ENCODE data around the gene UNK. TPM values are rescaled to one million over a fixed set of nuclear protein-coding genes. Genes with fewer than 3 reads are reported as not detected.
"Not testable (repeated sequence)": the region's sequence is repeated elsewhere in the genome, so short reads cannot be mapped to it uniquely, and the experiment has no call there.

UNK gene
- total and polyA plus RNA-seq, 2 of the 13 experiments (the other 11 are each of a cell fraction or from before 2014, with no cell fraction given) = 31.6 to 33.0 TPM

DNA sequence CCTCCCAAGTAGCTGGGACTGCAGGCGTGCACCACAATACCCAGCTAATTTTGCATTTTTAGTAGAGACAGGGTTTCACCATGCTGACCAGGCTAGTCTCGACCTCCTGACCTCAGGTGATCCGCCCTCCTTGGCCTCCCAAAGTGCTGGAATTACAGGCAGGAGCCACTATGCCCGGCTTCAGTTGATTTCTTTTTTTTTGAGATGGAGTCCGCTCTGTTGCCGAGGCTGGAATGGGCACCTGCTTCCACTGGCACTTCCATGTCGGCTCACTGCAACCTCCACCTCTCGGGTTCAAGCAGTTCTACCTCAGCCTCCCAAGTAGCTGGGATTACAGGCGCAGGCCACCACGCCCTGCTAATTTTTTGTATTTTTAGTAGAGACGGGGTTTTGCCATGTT is 26.1 kb downstream of the UNK start:
- H3K9me3 ChIP-seq (ENCODE audit: low read length); H3K27ac ChIP-seq (ENCODE audit: extremely low read length, insufficient read depth, low read length); BruUV-seq (replicated peaks); intact Hi-C loops (cut with micrococcal nuclease; ENCODE audit: unreplicated experiment); H3K4me2 ChIP-seq (ENCODE audit: low read depth, low read length); H2AFZ ChIP-seq (ENCODE audit: low read length); H3K27me3 ChIP-seq (ENCODE audit: control insufficient read depth in 1 of 2, insufficient read depth in 2 of 2, low read length in 2 of 2); H3K79me2 ChIP-seq (ENCODE audit: insufficient read depth, low read length); FAIRE-seq; in situ Hi-C loops (cut with HindIII; ENCODE audit: extremely low pct_ligation_motif_present, low pct_unique_long_range_greater_than_20kb); ATAC-seq; H3K4me3 ChIP-seq (replicated peaks in 1 of 3; ENCODE audit: insufficient read depth in 1 of 3, low read depth in 2 of 3, low read length in 3 of 3); H3K9ac ChIP-seq (ENCODE audit: insufficient read depth, low read depth, low read length); DNase-seq (ENCODE audit: low spot score); H3K4me1 ChIP-seq (ENCODE audit: insufficient read depth, low read length); H4K20me1 ChIP-seq (ENCODE audit: insufficient read depth, low read length); CTCF ChIA-PET (ENCODE audit: low intra/inter-chr PET ratio, low total read pairs): not testable (repeated sequence)
- peaks cover 48 to 66% of the 10 kb centered on the region in 2 experiments for H3K36me3 ChIP-seq (replicated peaks in 1 of 2; ENCODE audit: control insufficient read depth in 1 of 2, insufficient read depth in 2 of 2, low read length in 2 of 2)
- WGBS (ENCODE audit: low lambda C conversion rate) = 98% methylated on average over 11 of the region's 11 CpGs
- POLR2A ChIA-PET = interaction anchor here (0.6 to 1.5 kb wide), 2 partner anchors 31 to 39 kb away, joined by 3 read pairs; no protein-coding TSS in a partner anchor

DNA sequence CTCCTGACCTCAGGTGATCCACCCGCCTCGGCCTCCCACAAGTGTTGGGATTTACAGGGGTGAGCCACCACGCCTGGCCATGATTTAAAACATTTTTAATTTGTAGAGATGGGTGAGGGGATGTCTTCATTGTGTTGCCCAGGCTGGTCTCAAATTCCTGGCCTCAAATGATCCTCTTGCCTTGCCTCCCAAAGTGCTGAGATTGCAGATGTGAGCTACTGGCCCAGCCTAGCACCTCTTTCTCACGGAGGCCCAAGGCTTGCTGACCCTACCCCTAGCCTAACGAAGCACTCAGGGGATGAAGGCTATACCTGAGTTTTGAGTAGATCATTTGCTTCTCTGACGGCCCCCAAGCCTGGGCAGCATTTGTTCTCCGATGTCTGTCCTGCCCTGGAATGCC is 26.6 kb downstream of the UNK start:
- POLR2A ChIA-PET = interaction anchor here (0.6 to 1.5 kb wide), 2 partner anchors 31 to 39 kb away, joined by 3 read pairs; no protein-coding TSS in a partner anchor
- H2AFZ ChIP-seq (ENCODE audit: low read length) = no peak overlapping the region
- WGBS (ENCODE audit: low lambda C conversion rate) = 94% methylated on average over 7 of the region's 7 CpGs
- TF ChIP-seq MATR3 (CRISPR knock-in tag; IDR thresholded peaks at IDR 0.05) (no peak), MAFK (conservative IDR thresholded peaks at IDR 0.05 in 1 of 2, IDR thresholded peaks at IDR 0.05 in 1 of 2; ENCODE audit: low read length in 2 of 2) (peak; percentile 22 to 66; a peak in 3 of 4 replicates), SP4 (CRISPR knock-in tag; IDR thresholded peaks at IDR 0.05) (no peak), MAFF (IDR thresholded peaks at IDR 0.05; ENCODE audit: low read depth, low read length) (0 out of 2 replicates have a peak, but pooled peaks have one; percentile 21)
- TF ChIP-seq, protein P1, sequence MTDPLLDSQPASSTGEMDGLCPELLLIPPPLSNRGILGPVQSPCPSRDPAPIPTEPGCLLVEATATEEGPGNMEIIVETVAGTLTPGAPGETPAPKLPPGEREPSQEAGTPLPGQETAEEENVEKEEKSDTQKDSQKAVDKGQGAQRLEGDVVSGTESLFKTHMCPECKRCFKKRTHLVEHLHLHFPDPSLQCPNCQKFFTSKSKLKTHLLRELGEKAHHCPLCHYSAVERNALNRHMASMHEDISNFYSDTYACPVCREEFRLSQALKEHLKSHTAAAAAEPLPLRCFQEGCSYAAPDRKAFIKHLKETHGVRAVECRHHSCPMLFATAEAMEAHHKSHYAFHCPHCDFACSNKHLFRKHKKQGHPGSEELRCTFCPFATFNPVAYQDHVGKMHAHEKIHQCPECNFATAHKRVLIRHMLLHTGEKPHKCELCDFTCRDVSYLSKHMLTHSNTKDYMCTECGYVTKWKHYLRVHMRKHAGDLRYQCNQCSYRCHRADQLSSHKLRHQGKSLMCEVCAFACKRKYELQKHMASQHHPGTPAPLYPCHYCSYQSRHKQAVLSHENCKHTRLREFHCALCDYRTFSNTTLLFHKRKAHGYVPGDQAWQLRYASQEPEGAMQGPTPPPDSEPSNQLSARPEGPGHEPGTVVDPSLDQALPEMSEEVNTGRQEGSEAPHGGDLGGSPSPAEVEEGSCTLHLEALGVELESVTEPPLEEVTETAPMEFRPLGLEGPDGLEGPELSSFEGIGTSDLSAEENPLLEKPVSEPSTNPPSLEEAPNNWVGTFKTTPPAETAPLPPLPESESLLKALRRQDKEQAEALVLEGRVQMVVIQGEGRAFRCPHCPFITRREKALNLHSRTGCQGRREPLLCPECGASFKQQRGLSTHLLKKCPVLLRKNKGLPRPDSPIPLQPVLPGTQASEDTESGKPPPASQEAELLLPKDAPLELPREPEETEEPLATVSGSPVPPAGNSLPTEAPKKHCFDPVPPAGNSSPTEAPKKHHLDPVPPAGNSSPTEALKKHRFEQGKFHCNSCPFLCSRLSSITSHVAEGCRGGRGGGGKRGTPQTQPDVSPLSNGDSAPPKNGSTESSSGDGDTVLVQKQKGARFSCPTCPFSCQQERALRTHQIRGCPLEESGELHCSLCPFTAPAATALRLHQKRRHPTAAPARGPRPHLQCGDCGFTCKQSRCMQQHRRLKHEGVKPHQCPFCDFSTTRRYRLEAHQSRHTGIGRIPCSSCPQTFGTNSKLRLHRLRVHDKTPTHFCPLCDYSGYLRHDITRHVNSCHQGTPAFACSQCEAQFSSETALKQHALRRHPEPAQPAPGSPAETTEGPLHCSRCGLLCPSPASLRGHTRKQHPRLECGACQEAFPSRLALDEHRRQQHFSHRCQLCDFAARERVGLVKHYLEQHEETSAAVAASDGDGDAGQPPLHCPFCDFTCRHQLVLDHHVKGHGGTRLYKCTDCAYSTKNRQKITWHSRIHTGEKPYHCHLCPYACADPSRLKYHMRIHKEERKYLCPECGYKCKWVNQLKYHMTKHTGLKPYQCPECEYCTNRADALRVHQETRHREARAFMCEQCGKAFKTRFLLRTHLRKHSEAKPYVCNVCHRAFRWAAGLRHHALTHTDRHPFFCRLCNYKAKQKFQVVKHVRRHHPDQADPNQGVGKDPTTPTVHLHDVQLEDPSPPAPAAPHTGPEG (CRISPR knock-in tag; IDR thresholded peaks at IDR 0.05) = no peak
- TF ChIP-seq, protein P2, sequence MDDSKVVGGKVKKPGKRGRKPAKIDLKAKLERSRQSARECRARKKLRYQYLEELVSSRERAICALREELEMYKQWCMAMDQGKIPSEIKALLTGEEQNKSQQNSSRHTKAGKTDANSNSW (CRISPR knock-in tag; IDR thresholded peaks at IDR 0.05; ENCODE audit: borderline replicate concordance) = no peak
- DNase-seq (ENCODE audit: low spot score) = no peak
- no peaks in the 10 kb centered on the region for H3K27me3 ChIP-seq (ENCODE audit: control insufficient read depth in 1 of 2, insufficient read depth in 2 of 2, low read length in 2 of 2)
- CTCF ChIA-PET (ENCODE audit: low intra/inter-chr PET ratio, low total read pairs) = no interaction called here
- no peak overlapping the region for H3K27ac ChIP-seq (ENCODE audit: extremely low read length, insufficient read depth, low read length)
- no peak overlapping the region for H3K4me3 ChIP-seq (replicated peaks in 1 of 3; ENCODE audit: insufficient read depth in 1 of 3, low read depth in 2 of 3, low read length in 3 of 3)
- peaks cover 49 to 69% of the 10 kb centered on the region in 2 experiments for H3K36me3 ChIP-seq (replicated peaks in 1 of 2; ENCODE audit: control insufficient read depth in 1 of 2, insufficient read depth in 2 of 2, low read length in 2 of 2)
- peaks cover 5% of the 10 kb centered on the region for H3K79me2 ChIP-seq (ENCODE audit: insufficient read depth, low read length)
- ATAC-seq = no peak
- no peaks in the 10 kb centered on the region for H3K9me3 ChIP-seq (ENCODE audit: low read length)
- intact Hi-C loops (cut with micrococcal nuclease; ENCODE audit: unreplicated experiment) = no loop called here
- H4K20me1 ChIP-seq (ENCODE audit: insufficient read depth, low read length) = no peaks in the 10 kb centered on the region
- H3K4me1 ChIP-seq (ENCODE audit: insufficient read depth, low read length) = no peaks in the 10 kb centered on the region
- no peak overlapping the region for H3K4me2 ChIP-seq (ENCODE audit: low read depth, low read length)
- H3K9ac ChIP-seq (ENCODE audit: insufficient read depth, low read depth, low read length) = no peak overlapping the region
- no TSS peak for BruUV-seq (replicated peaks)
- no peak for FAIRE-seq
- in situ Hi-C loops (cut with HindIII; ENCODE audit: extremely low pct_ligation_motif_present, low pct_unique_long_range_greater_than_20kb) = no loop called here

Data from HepG2 (cell line).